Measurements from ENCODE around the gene ALPK1.
A peak's percentile ranks its signal among the peaks of the same experiment; 100 is the strongest.

Gene ALPK1

DNA sequence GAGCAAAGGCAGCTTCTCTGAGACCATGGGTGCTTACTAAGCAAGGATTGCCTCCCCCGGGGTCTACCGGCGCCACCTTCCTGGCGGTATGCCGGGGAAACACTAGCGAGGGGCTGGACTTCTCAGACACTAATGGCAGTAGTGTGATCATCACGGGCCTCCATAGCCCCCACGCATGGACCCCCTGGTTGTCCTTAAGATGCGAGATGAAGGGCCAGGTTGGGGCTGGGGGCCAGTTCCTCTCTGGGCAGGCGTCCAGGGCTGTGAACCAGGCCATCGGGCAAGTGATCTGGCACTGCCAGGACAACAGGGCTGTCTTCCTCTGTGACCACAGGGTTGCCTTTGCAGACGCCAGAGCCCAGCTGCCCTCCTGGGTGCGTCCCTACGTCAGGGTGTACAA lies 60.7 kb downstream of the ALPK1 start:
- TF ChIP-seq, protein P1, sequence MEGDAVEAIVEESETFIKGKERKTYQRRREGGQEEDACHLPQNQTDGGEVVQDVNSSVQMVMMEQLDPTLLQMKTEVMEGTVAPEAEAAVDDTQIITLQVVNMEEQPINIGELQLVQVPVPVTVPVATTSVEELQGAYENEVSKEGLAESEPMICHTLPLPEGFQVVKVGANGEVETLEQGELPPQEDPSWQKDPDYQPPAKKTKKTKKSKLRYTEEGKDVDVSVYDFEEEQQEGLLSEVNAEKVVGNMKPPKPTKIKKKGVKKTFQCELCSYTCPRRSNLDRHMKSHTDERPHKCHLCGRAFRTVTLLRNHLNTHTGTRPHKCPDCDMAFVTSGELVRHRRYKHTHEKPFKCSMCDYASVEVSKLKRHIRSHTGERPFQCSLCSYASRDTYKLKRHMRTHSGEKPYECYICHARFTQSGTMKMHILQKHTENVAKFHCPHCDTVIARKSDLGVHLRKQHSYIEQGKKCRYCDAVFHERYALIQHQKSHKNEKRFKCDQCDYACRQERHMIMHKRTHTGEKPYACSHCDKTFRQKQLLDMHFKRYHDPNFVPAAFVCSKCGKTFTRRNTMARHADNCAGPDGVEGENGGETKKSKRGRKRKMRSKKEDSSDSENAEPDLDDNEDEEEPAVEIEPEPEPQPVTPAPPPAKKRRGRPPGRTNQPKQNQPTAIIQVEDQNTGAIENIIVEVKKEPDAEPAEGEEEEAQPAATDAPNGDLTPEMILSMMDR (conservative IDR thresholded peaks at IDR 0.05; ENCODE audit: low read depth) = no peak
- CTCF ChIA-PET = no interaction called here
- DNase-seq (ENCODE audit: low spot score) = no peak
- POLR2A ChIA-PET (ENCODE audit: low non-redundant PET) = no interaction called here
- H3K27ac ChIP-seq = no peak overlapping the region

- TF ChIP-seq, protein P1 (conservative IDR thresholded peaks at IDR 0.05; ENCODE audit: low read depth) = no peak
- CTCF ChIA-PET = no interaction called here
- no peak overlapping the region for H3K27ac ChIP-seq
- POLR2A ChIA-PET (ENCODE audit: low non-redundant PET) = no interaction called here
- DNase-seq (ENCODE audit: low spot score) = no peak
Observed at GRCh38 chr4:112358415-112358814, 61.2 kb downstream of the ALPK1 start.

DNA sequence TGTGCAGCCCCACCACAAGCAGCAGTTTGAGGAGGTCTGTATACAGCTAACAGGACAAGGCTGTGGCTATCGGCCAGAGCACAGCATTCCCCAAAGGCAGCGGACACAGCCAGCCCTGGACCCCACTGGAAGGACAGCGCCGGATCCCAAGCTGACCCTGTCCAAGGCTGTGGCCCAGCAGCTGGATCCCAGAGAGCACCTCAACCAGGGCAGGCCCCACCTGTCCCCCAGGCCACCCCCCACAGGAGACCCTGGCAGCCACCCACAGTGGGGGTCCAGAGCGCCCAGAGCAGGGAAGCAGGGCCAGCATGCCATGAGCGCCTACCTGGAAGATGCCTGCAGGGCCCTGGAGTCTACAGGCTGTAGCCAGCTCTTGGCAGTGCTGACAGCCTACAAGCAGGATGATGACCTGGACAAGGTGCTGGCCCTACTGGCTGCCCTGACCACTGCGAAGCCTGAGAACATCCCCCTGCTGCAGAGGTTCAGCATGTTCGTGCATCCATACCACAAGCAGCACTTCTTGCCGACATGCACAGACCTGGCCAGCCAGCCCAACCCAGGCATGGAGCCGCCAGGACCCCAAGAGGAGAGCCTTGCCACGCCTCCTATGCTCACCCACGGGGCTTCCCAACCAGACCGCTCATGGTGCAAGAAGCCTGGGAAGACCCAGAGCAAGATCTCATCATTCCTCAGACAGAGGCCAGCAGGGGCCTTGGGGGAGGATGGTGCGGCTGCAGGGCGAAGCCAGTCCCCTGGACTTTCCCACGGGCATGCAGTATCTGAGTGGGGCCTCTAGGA lies 62.0 kb downstream of the ALPK1 start:
- POLR2A ChIA-PET (ENCODE audit: low non-redundant PET) = no interaction called here
- no peak overlapping the region for H3K27ac ChIP-seq
- no peak for DNase-seq (ENCODE audit: low spot score)
- CTCF ChIA-PET = no interaction called here
- TF ChIP-seq, protein P1 (conservative IDR thresholded peaks at IDR 0.05; ENCODE audit: low read depth) = no peak

GRCh38 chr4:112361181-112361791 lies 64.1 kb downstream of the ALPK1 start:
- POLR2A ChIA-PET (ENCODE audit: low non-redundant PET) = no interaction called here
- TF ChIP-seq, protein P1 (conservative IDR thresholded peaks at IDR 0.05; ENCODE audit: low read depth) = no peak
- peak overlapping the region; percentile 55 for H3K27ac ChIP-seq
- DNase-seq (ENCODE audit: low spot score) = no peak
- CTCF ChIA-PET = interaction anchor here (0.7 kb wide), 2 partner anchors 401 to 563 kb away, joined by 4 to 9 read pairs; no protein-coding TSS in a partner anchor

- no peak overlapping the region for H3K27ac ChIP-seq
- CTCF ChIA-PET = interaction anchor here (0.6 kb wide), 1 partner anchor 60 kb away, joined by 3 read pairs; no protein-coding TSS in a partner anchor
- POLR2A ChIA-PET (ENCODE audit: low non-redundant PET) = no interaction called here
- TF ChIP-seq, protein P1 (conservative IDR thresholded peaks at IDR 0.05; ENCODE audit: low read depth) = no peak
- DNase-seq (ENCODE audit: low spot score) = peak; percentile 68
Observed at GRCh38 chr4:112370466-112370865, 73.3 kb downstream of the ALPK1 start.

DNA sequence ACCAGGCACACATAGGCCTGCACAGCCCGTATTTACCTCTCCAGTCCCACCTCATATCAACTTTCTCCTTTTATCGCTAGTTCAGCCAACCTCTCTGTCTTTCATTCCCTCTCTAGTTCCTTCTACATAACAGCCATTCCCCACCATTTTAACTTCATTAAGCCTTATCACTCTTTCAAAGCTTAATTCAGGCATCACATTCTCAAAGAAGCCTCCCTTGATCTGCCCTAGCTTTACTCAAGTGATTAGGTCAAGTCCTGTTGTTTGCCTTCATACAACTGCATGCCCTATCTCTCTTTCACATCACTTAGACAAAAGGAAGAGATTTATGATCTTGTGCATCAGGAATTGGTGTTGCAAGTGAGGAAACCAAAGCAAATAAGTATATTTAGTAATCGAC lies 74.2 kb downstream of the ALPK1 start:
- TF ChIP-seq, protein P1 (conservative IDR thresholded peaks at IDR 0.05; ENCODE audit: low read depth) = no peak
- no peak for DNase-seq (ENCODE audit: low spot score)
- POLR2A ChIA-PET (ENCODE audit: low non-redundant PET) = no interaction called here
- CTCF ChIA-PET = no interaction called here
- no peak overlapping the region for H3K27ac ChIP-seq
